Heart left ventricle (tissue), 16 donors: ENCODE data around the gene NTM. TPM values are rescaled to one million over a fixed set of nuclear protein-coding genes. Genes with fewer than 3 reads are reported as not detected.

Experiments used
- ATAC-seq, 4 donors: fragments of 200-7000 bp; cut with Tn5 transposase; one replicate each; pipeline ENCODE4 v1.9.1; 2020 to 2022; ENCODE audit warnings: moderate library complexity in 4 of 4, mild to moderate bottlenecking in 3 of 4, moderate number of reproducible peaks in 1 of 4
- DNase-seq, 5 donors: peaks; one replicate each; pipeline ENCODE4 v3.0.0-alpha.2; 2020
- H3K27ac ChIP-seq, 12 donors: fragments of 200-600 bp; sonication (generic) in 4 of 12; one replicate each; pipeline versions ENCODE4 v1.5.0 to v1.8.0; 2016 to 2022; ENCODE audit warnings: mild to moderate bottlenecking in 2 of 12
- H3K27me3 ChIP-seq, 9 donors: fragments of 200-600 bp; sonication (generic) in 2 of 9; one replicate each; pipeline versions ENCODE4 v1.5.1 to v1.8.0; 2016 to 2022; ENCODE audit warnings: mild to moderate bottlenecking in 3 of 9
- H3K36me3 ChIP-seq, 9 donors: fragments of 200-600 bp; sonication (generic) in 2 of 9; one replicate each; pipeline versions ENCODE4 v1.5.0 to v1.8.0; 2018 to 2022; ENCODE audit warnings: mild to moderate bottlenecking in 2 of 9
- H3K4me1 ChIP-seq, 12 donors: fragments of 200-600 bp; sonication (generic) in 4 of 12; one replicate each; pipeline versions ENCODE4 v1.5.0 to v1.8.0; 2016 to 2022; ENCODE audit warnings: mild to moderate bottlenecking in 3 of 12
- H3K4me3 ChIP-seq, 12 donors: fragments of 200-600 bp; sonication (generic) in 4 of 12; one replicate each; pipeline versions ENCODE4 v1.5.0 to v1.8.0; 2017 to 2022; ENCODE audit warnings: mild to moderate bottlenecking in 9 of 12, moderate library complexity in 4 of 12
- H3K9me3 ChIP-seq, 12 donors: fragments of 200-600 bp; sonication (generic) in 4 of 12; one replicate each; pipeline versions ENCODE4 v1.5.0 to v1.8.0; 2016 to 2022; ENCODE audit warnings: mild to moderate bottlenecking in 1 of 12
- CTCF ChIP-seq, 12 donors: fragments of 200-600 bp; sonication (generic) in 4 of 12; IDR thresholded peaks; one replicate each; pipeline versions ENCODE4 v1.5.0 to v1.8.0; 2018 to 2022; ENCODE audit warnings: antibody characterized with exemption in 12 of 12, mild to moderate bottlenecking in 5 of 12
- POLR2A ChIP-seq, 2 donors: fragments of 450-650 bp; IDR thresholded peaks; one replicate each; pipeline ENCODE4 v1.6.1; 2017; ENCODE audit warnings: antibody characterized with exemption in 2 of 2, mild to moderate bottlenecking in 2 of 2, moderate library complexity in 2 of 2
- WGBS, 4 donors: extraction: QIAGEN DNeasy Blood & Tissue Kit in 2 of 4; methylation state at CpG; one replicate each; pipeline versions ENCODE4 v1.1.5 to v1.1.7; 2013 to 2018; 5-methylcytosine and 5-hydroxymethylcytosine counted together
- intact Hi-C, 10 donors: fragments of 100-400 bp; cut with DNase I; formaldehyde crosslinking; loops; one replicate each; pipeline versions ENCODE4 v1.11.1 to v1.14.2; 2022
- polyA plus RNA-seq, 2 donors: library from polyadenylated mRNA; stranded (reverse); fragments of 200-250 nt; gene quantifications; one replicate each; pipeline ENCODE4 v1.2.3, GENCODE V29; 2013
- total RNA-seq, 9 donors: library from RNA; depleted of rRNA in 2 of 9; stranded (reverse); fragments of >200 nt in 2 of 9; fragmentation: NEBNext Ultra II Directional in 3 of 9; extraction: Animal tissue kit (Norgen Biotek cat#: 25700) in 3 of 9; gene quantifications; one replicate each; pipeline versions ENCODE4 v1.1.0 to v1.2.4, GENCODE V29; 2016 to 2023
- donor health status: ischemic (EF 13 %, LVEDD 7.1; RV severe dilation, severe dysfunction).
- donor health status: healthy with polysubstance abuse.
- donor health status: DM: no; HTN: yes; CAD: no.
- donor health status: DM: no; HTN: no; CAD: no.
- donor health status: ischemic (EF 25% LVEDD 6.9; RV normal size, moderate dysfunction).
- donor health status: ischemic (EF 25% LVEDD 5.7; RV mildly dilated, moderate dysfunction).
- donor health status: healthy.
- donor health status: DM: yes; HTN: yes; CAD: no.
- donor health status: ischemic (EF 35%, LVEDD 5.7; RV mildly dilated, moderate dysfunction).
- donor health status: nonischemic (EF 11% LVEDD 7.7; RV severe dilation, severe dysfunction).
- donor health status: DM: yes; HTN: yes; CAD: no.
- donor health status: PGD.
- donor health status: ischemic (EF 29% LVEDD 5.4; RV normal size, mild dysfunction).
- donor health status: nonischemic (EF 23%, LVEDD 6.1; RV moderate dilation, normal function).

The NTM gene
- total and polyA plus RNA-seq, 11 donors = 0.40 to 7.7 (median 1.5) TPM

GRCh38 chr11:132174362-132175255 lies 804.2 kb downstream of the NTM start:
- no peak overlapping the region for H3K4me3 ChIP-seq
- H3K9me3 ChIP-seq = no peaks in the 10 kb centered on the region
- WGBS, 4 donors = 71 to 76% (median 75%) methylated on average over 15 of the region's 15 CpGs
- DNase-seq (no peak), ATAC-seq (no peak)
- peaks cover 0 to 6% (median 0%) of the 10 kb centered on the region in 9 donors for H3K27me3 ChIP-seq
- intact Hi-C loops = no loop called here
- H3K36me3 ChIP-seq = no peaks in the 10 kb centered on the region
- no peak overlapping the region for H3K27ac ChIP-seq
- no peaks in the 10 kb centered on the region for H3K4me1 ChIP-seq
- TF ChIP-seq CTCF (IDR thresholded peaks at IDR 0.05) = no peak
- no peak for TF ChIP-seq POLR2A (IDR thresholded peaks at IDR 0.05)

GRCh38 chr11:132177106-132177505 lies 806.7 kb downstream of the NTM start:
- Histone ChIP-seq H3K27me3 (peaks cover 0 to 6% (median 0%) of the 10 kb centered on the region in 9 donors), H3K4me1 (no peaks in the 10 kb centered on the region), H3K4me3 (no peak overlapping the region), H3K27ac (no peak overlapping the region), H3K9me3 (no peaks in the 10 kb centered on the region), H3K36me3 (no peaks in the 10 kb centered on the region)
- no peak for DNase-seq
- no peak for TF ChIP-seq CTCF (IDR thresholded peaks at IDR 0.05)
- no peak for TF ChIP-seq POLR2A (IDR thresholded peaks at IDR 0.05)
- intact Hi-C loops = no loop called here
- 2 to 7% (median 4%) methylated on average over 1 of the region's 1 CpG for WGBS, 4 donors
- no peak for ATAC-seq

- WGBS, 4 donors = 63 to 67% (median 65%) methylated on average over 4 of the region's 4 CpGs
- no peak for DNase-seq
- ATAC-seq = no peak
- H3K4me3 ChIP-seq = no peak overlapping the region
- H3K4me1 ChIP-seq = no peaks in the 10 kb centered on the region
- no peaks in the 10 kb centered on the region for H3K27me3 ChIP-seq
- intact Hi-C loops = loop anchor here in 1 of 10 donors (10.0 kb wide), 1 partner anchor 221 kb away; no protein-coding TSS in a partner anchor
- H3K27ac ChIP-seq = no peak overlapping the region
- H3K36me3 ChIP-seq = no peaks in the 10 kb centered on the region
- TF ChIP-seq CTCF (IDR thresholded peaks at IDR 0.05) = no peak
- no peak for TF ChIP-seq POLR2A (IDR thresholded peaks at IDR 0.05)
- no peaks in the 10 kb centered on the region for H3K9me3 ChIP-seq
Measured at GRCh38 chr11:132184079-132184478, 813.7 kb downstream of the NTM start.

GRCh38 chr11:132185726-132186592 lies 815.5 kb downstream of the NTM start:
- H3K9me3 ChIP-seq = no peaks in the 10 kb centered on the region
- intact Hi-C loops = loop anchor here in 1 of 10 donors (10.0 kb wide), 1 partner anchor 219 kb away; no protein-coding TSS in a partner anchor
- no peak overlapping the region for H3K4me3 ChIP-seq
- no peaks in the 10 kb centered on the region for H3K4me1 ChIP-seq
- no peaks in the 10 kb centered on the region for H3K27me3 ChIP-seq
- H3K36me3 ChIP-seq = no peaks in the 10 kb centered on the region
- ATAC-seq (no peak), DNase-seq (no peak)
- no peak overlapping the region for H3K27ac ChIP-seq
- 68 to 74% (median 69%) methylated on average over 12 of the region's 12 CpGs for WGBS, 4 donors
- TF ChIP-seq POLR2A (IDR thresholded peaks at IDR 0.05) (no peak), CTCF (IDR thresholded peaks at IDR 0.05) (no peak)
